SK-N-SH treated with all-trans-retinoic acid at 6 μM for 48 hours (cell line): Measurements from ENCODE around the gene IMPG1.

Experiments
- ATAC-seq: fragments of 200-7000 bp; cut with Tn5 transposase; 3 replicates; pipeline ENCODE4 v1.9.1; 2020; ENCODE audit warnings: mild to moderate bottlenecking, moderate library complexity
- ARNTL ChIP-seq: fragments of 450-650 bp; formaldehyde crosslinking; IDR thresholded peaks from 2 replicates; pipeline ENCODE4 v1.5.0; 2020; ENCODE audit warnings: low read depth, mild to moderate bottlenecking, moderate library complexity, borderline replicate concordance
- BACH2 ChIP-seq: fragments of 250-450 bp; sonication (Bioruptor Pico); IDR thresholded peaks from 2 replicates; pipeline ENCODE4 v1.9.0; 2021; ENCODE audit warnings: mild to moderate bottlenecking, borderline replicate concordance
- CREB5 ChIP-seq: fragments of 250-450 bp; sonication (Bioruptor Pico); IDR thresholded peaks from 2 replicates; pipeline ENCODE4 v1.5.1; 2020; ENCODE audit warnings: low read depth, mild to moderate bottlenecking, moderate library complexity
- CSDC2 ChIP-seq: fragments of 250-450 bp; sonication (Bioruptor Pico); IDR thresholded peaks from 2 replicates; pipeline ENCODE4 v1.5.0; 2020; ENCODE audit warnings: mild to moderate bottlenecking, moderate library complexity
- CSRNP3 ChIP-seq: fragments of 250-450 bp; sonication (Bioruptor Pico); IDR thresholded peaks from 2 replicates; pipeline ENCODE4 v1.5.1; 2021; ENCODE audit warnings: mild to moderate bottlenecking, moderate library complexity
- ESRRG ChIP-seq: fragments of 250-450 bp; sonication (Bioruptor Pico); IDR thresholded peaks from 2 replicates; pipeline ENCODE4 v1.6.1; 2021; ENCODE audit warnings: mild to moderate bottlenecking
- GLIS3 ChIP-seq: fragments of 250-450 bp; sonication (Bioruptor Pico); IDR thresholded peaks from 2 replicates; pipeline ENCODE4 v1.5.0; 2020; ENCODE audit warnings: mild to moderate bottlenecking, moderate library complexity
- OSR1 ChIP-seq: fragments of 250-450 bp; sonication (Bioruptor Pico); IDR thresholded peaks from 2 replicates; pipeline ENCODE4 v1.8.0; 2022; ENCODE audit warnings: moderate library complexity, mild to moderate bottlenecking, inconsistent platforms
- PATZ1 ChIP-seq: fragments of 250-450 bp; sonication (Bioruptor Pico); IDR thresholded peaks from 2 replicates; pipeline ENCODE4 v1.8.0; 2020; ENCODE audit warnings: mild to moderate bottlenecking, moderate library complexity, borderline replicate concordance
- POU6F1 ChIP-seq: fragments of 250-450 bp; sonication (Bioruptor Pico); IDR thresholded peaks from 2 replicates; pipeline ENCODE4 v1.8.0; 2021; ENCODE audit warnings: low read depth, mild to moderate bottlenecking, moderate library complexity, borderline replicate concordance
- PPARA ChIP-seq: fragments of 250-450 bp; sonication (Bioruptor Pico); IDR thresholded peaks from 2 replicates; pipeline ENCODE4 v1.5.0; 2020; ENCODE audit warnings: mild to moderate bottlenecking, borderline replicate concordance
- RARB ChIP-seq: fragments of 250-450 bp; sonication (Bioruptor Pico); IDR thresholded peaks from 2 replicates; pipeline ENCODE4 v1.8.0; 2021; ENCODE audit warnings: mild to moderate bottlenecking, moderate library complexity
- SNAI2 ChIP-seq: fragments of 250-450 bp; sonication (Bioruptor Pico); IDR thresholded peaks from 2 replicates; pipeline ENCODE4 v1.5.0; 2020; ENCODE audit warnings: mild to moderate bottlenecking, moderate library complexity
- TCF4 ChIP-seq: fragments of 250-450 bp; sonication (Bioruptor Pico); IDR thresholded peaks from 2 replicates; pipeline ENCODE4 v1.8.0; 2021; ENCODE audit warnings: mild to moderate bottlenecking, moderate library complexity, borderline replicate concordance
- TOX ChIP-seq: fragments of 250-450 bp; sonication (Bioruptor Pico); IDR thresholded peaks from 2 replicates; pipeline ENCODE4 v1.8.0; 2021; ENCODE audit warnings: mild to moderate bottlenecking, moderate library complexity, borderline replicate concordance
- TSHZ2 ChIP-seq: fragments of 250-450 bp; sonication (Bioruptor Pico); IDR thresholded peaks from 2 replicates; pipeline ENCODE4 v1.5.0; 2020; ENCODE audit warnings: mild to moderate bottlenecking, moderate library complexity
- ZC3H10 ChIP-seq: fragments of 250-450 bp; sonication (Bioruptor Pico); IDR thresholded peaks from 2 replicates; pipeline ENCODE4 v1.5.1; 2021; ENCODE audit warnings: mild to moderate bottlenecking, moderate library complexity
- ZFP3 ChIP-seq: fragments of 250-450 bp; sonication (Bioruptor Pico); IDR thresholded peaks from 2 replicates; pipeline ENCODE4 v1.5.0; 2020; ENCODE audit warnings: mild to moderate bottlenecking, moderate library complexity
- ZFP30 ChIP-seq: fragments of 450-650 bp; formaldehyde crosslinking; IDR thresholded peaks from 2 replicates; pipeline ENCODE4 v1.5.0; 2022; ENCODE audit warnings: mild to moderate bottlenecking, moderate library complexity
- ZNF565 ChIP-seq: fragments of 450-650 bp; formaldehyde crosslinking; conservative IDR thresholded peaks from 2 replicates; pipeline ENCODE4 v1.5.0; 2020; ENCODE audit warnings: low read depth, mild to moderate bottlenecking, moderate library complexity
- ZNF70 ChIP-seq: fragments of 450-650 bp; formaldehyde crosslinking; IDR thresholded peaks from 2 replicates; pipeline ENCODE4 v1.5.0; 2020; ENCODE audit warnings: mild to moderate bottlenecking, moderate library complexity
- ZNF8 ChIP-seq: fragments of 450-650 bp; formaldehyde crosslinking; IDR thresholded peaks from 2 replicates; pipeline ENCODE4 v1.5.0; 2020; ENCODE audit warnings: mild to moderate bottlenecking, moderate library complexity

The IMPG1 gene

GRCh38 chr6:75963569-75963968 is 108.9 kb downstream of the IMPG1 start (continued):
- no peak for TF ChIP-seq PATZ1 (CRISPR knock-in tag)
- no peak for TF ChIP-seq CREB5 (CRISPR knock-in tag)
- no peak for TF ChIP-seq TOX

GRCh38 chr6:75952128-75952527 is 120.3 kb downstream of the IMPG1 start:
- ATAC-seq: no peak
- TF ChIP-seq ZFP3 (CRISPR knock-in tag) (no peak), TCF4 (CRISPR knock-in tag) (no peak), ZNF70 (CRISPR knock-in tag) (no peak), GLIS3 (CRISPR knock-in tag) (no peak), ARNTL (CRISPR knock-in tag) (no peak), TOX (no peak), ESRRG (CRISPR knock-in tag) (no peak), ZNF8 (CRISPR knock-in tag) (no peak), PATZ1 (CRISPR knock-in tag) (no peak), CREB5 (CRISPR knock-in tag) (no peak), BACH2 (CRISPR knock-in tag) (no peak), ZC3H10 (CRISPR knock-in tag) (no peak), ZNF565 (CRISPR knock-in tag) (no peak), CSDC2 (CRISPR knock-in tag) (no peak), ZFP30 (no peak), TSHZ2 (CRISPR knock-in tag) (no peak), POU6F1 (no peak), RARB (no peak), SNAI2 (no peak)

- no peak for ATAC-seq
Measured at GRCh38 chr6:75947935-75948334, 124.5 kb downstream of the IMPG1 start.

More at GRCh38 chr6:75947935-75948334, 124.5 kb downstream of the IMPG1 start:
- no peak for TF ChIP-seq OSR1 (CRISPR knock-in tag)
- no peak for TF ChIP-seq CSRNP3 (CRISPR knock-in tag)
- TF ChIP-seq ESRRG (CRISPR knock-in tag): no peak
- TF ChIP-seq PPARA (CRISPR knock-in tag): no peak
